HG03457 (cell line): ENCODE data around the gene DPP9.
A peak's percentile ranks its signal among the peaks of the same experiment; 100 is the strongest.

Source experiments
- ATAC-seq: cut with Tn5 transposase; IDR thresholded peaks from one replicate; pipeline ENCODE4 v1.9.1; 2021; ENCODE audit warnings: moderate number of reproducible peaks; ENCODE audit not compliant: unreplicated experiment

Gene DPP9

GRCh38 chr19:4660993-4661392 is 62.6 kb downstream of the DPP9 start:
- ATAC-seq: no peak

- no peak for ATAC-seq
Observed at GRCh38 chr19:4660181-4660791, 63.4 kb downstream of the DPP9 start.

- ATAC-seq: no peak
Observed at GRCh38 chr19:4657835-4658234, 65.8 kb downstream of the DPP9 start.

- no peak for ATAC-seq
Observed at GRCh38 chr19:4657262-4657661, 66.4 kb downstream of the DPP9 start.

GRCh38 chr19:4656102-4656501 is 67.5 kb downstream of the DPP9 start:
- no peak for ATAC-seq

- ATAC-seq: no peak
Observed at GRCh38 chr19:4654437-4655361, 68.9 kb downstream of the DPP9 start.

GRCh38 chr19:4653793-4654436 is 69.7 kb downstream of the DPP9 start:
- ATAC-seq: no peak

- no peak for ATAC-seq
Observed at GRCh38 chr19:4652075-4652474, 71.6 kb downstream of the DPP9 start.

- ATAC-seq: no peak
Observed at GRCh38 chr19:4650159-4650558, 73.5 kb downstream of the DPP9 start.

GRCh38 chr19:4649392-4650047 is 74.1 kb downstream of the DPP9 start:
- ATAC-seq: no peak

- no peak for ATAC-seq
Observed at GRCh38 chr19:4647676-4648644, 75.7 kb downstream of the DPP9 start.

- no peak for ATAC-seq
Observed at GRCh38 chr19:4645718-4646117, 77.9 kb downstream of the DPP9 start.

GRCh38 chr19:4642625-4643024 is 81.0 kb downstream of the DPP9 start:
- ATAC-seq: no peak

- ATAC-seq: no peak
Observed at GRCh38 chr19:4641132-4641531, 82.5 kb downstream of the DPP9 start.

GRCh38 chr19:4640247-4641000 is 83.2 kb downstream of the DPP9 start:
- no peak for ATAC-seq

- ATAC-seq: no peak
Observed at GRCh38 chr19:4639531-4640246, 84.0 kb downstream of the DPP9 start.

- peak; percentile 62 for ATAC-seq
Observed at GRCh38 chr19:4638828-4639530, 84.7 kb downstream of the DPP9 start, which contains the start of gene TNFAIP8L1. TSS of gene TNFAIP8L1 (plus strand) at chr19:4639516. CDS start at chr19:4651870, 12,354 bp downstream.

- no peak for ATAC-seq
Observed at GRCh38 chr19:4638317-4638716, 85.3 kb downstream of the DPP9 start.
